ENCODE results near the gene SYNJ2.
A peak's percentile ranks its signal among the peaks of the same experiment; 100 is the strongest.

The SYNJ2 gene

GRCh38 chr6:157985378-157986155 lies 3.9 kb downstream of the SYNJ2 start:
- in situ Hi-C loops (cut with HindIII; ENCODE audit: low pct_unique_long_range_greater_than_20kb, low sequenced_read_pairs), result no loop called here
- TF ChIP-seq JUND (IDR thresholded peaks at IDR 0.05; ENCODE audit: low read depth), result no peak
- DNase-seq (ENCODE audit: low read depth in 1 of 2, low spot score in 1 of 2), result peak in 1 of 2 experiments; percentile 54

GRCh38 chr6:157987788-157988699 lies 6.4 kb downstream of the SYNJ2 start:
- TF ChIP-seq JUND (IDR thresholded peaks at IDR 0.05; ENCODE audit: low read depth), result no peak
- DNase-seq (ENCODE audit: low read depth in 1 of 2, low spot score in 1 of 2), result no peak
- in situ Hi-C loops (cut with HindIII; ENCODE audit: low pct_unique_long_range_greater_than_20kb, low sequenced_read_pairs), result no loop called here

GRCh38 chr6:157988700-157989063 lies 7.0 kb downstream of the SYNJ2 start:
- in situ Hi-C loops (cut with HindIII; ENCODE audit: low pct_unique_long_range_greater_than_20kb, low sequenced_read_pairs), result no loop called here
- TF ChIP-seq JUND (IDR thresholded peaks at IDR 0.05; ENCODE audit: low read depth), result no peak
- no peak for DNase-seq (ENCODE audit: low read depth in 1 of 2, low spot score in 1 of 2)

GRCh38 chr6:157989541-157990289 lies 8.1 kb downstream of the SYNJ2 start:
- TF ChIP-seq JUND (IDR thresholded peaks at IDR 0.05; ENCODE audit: low read depth), result no peak
- DNase-seq (ENCODE audit: low read depth in 1 of 2, low spot score in 1 of 2), result peak in 1 of 2 experiments; percentile 80
- in situ Hi-C loops (cut with HindIII; ENCODE audit: low pct_unique_long_range_greater_than_20kb, low sequenced_read_pairs), result no loop called here

GRCh38 chr6:157990321-157991066 lies 8.8 kb downstream of the SYNJ2 start:
- DNase-seq (ENCODE audit: low read depth in 1 of 2, low spot score in 1 of 2), result no peak
- in situ Hi-C loops (cut with HindIII; ENCODE audit: low pct_unique_long_range_greater_than_20kb, low sequenced_read_pairs), result no loop called here
- TF ChIP-seq JUND (IDR thresholded peaks at IDR 0.05; ENCODE audit: low read depth), result no peak

- no peak for TF ChIP-seq JUND (IDR thresholded peaks at IDR 0.05; ENCODE audit: low read depth)
- in situ Hi-C loops (cut with HindIII; ENCODE audit: low pct_unique_long_range_greater_than_20kb, low sequenced_read_pairs), result no loop called here
- DNase-seq (ENCODE audit: low read depth in 1 of 2, low spot score in 1 of 2), result peak in 1 of 2 experiments; percentile 64
These were observed 9.4 kb downstream of the SYNJ2 start for GRCh38 chr6:157991067-157991432.

- TF ChIP-seq JUND (IDR thresholded peaks at IDR 0.05; ENCODE audit: low read depth), result no peak
- in situ Hi-C loops (cut with HindIII; ENCODE audit: low pct_unique_long_range_greater_than_20kb, low sequenced_read_pairs), result no loop called here
- DNase-seq (ENCODE audit: low read depth in 1 of 2, low spot score in 1 of 2), result no peak
These were observed 11.4 kb downstream of the SYNJ2 start for GRCh38 chr6:157993076-157993475.

GRCh38 chr6:157994125-157994795 lies 12.6 kb downstream of the SYNJ2 start:
- in situ Hi-C loops (cut with HindIII; ENCODE audit: low pct_unique_long_range_greater_than_20kb, low sequenced_read_pairs), result no loop called here
- no peak for DNase-seq (ENCODE audit: low read depth in 1 of 2, low spot score in 1 of 2)
- TF ChIP-seq JUND (IDR thresholded peaks at IDR 0.05; ENCODE audit: low read depth), result no peak

GRCh38 chr6:157995458-157995857 lies 13.8 kb downstream of the SYNJ2 start:
- in situ Hi-C loops (cut with HindIII; ENCODE audit: low pct_unique_long_range_greater_than_20kb, low sequenced_read_pairs), result no loop called here
- no peak for DNase-seq (ENCODE audit: low read depth in 1 of 2, low spot score in 1 of 2)
- TF ChIP-seq JUND (IDR thresholded peaks at IDR 0.05; ENCODE audit: low read depth), result no peak

- in situ Hi-C loops (cut with HindIII; ENCODE audit: low pct_unique_long_range_greater_than_20kb, low sequenced_read_pairs), result no loop called here
- no peak for TF ChIP-seq JUND (IDR thresholded peaks at IDR 0.05; ENCODE audit: low read depth)
- no peak for DNase-seq (ENCODE audit: low read depth in 1 of 2, low spot score in 1 of 2)
These were observed 14.6 kb downstream of the SYNJ2 start for GRCh38 chr6:157996201-157996712.

- in situ Hi-C loops (cut with HindIII; ENCODE audit: low pct_unique_long_range_greater_than_20kb, low sequenced_read_pairs), result no loop called here
- TF ChIP-seq JUND (IDR thresholded peaks at IDR 0.05; ENCODE audit: low read depth), result no peak
- DNase-seq (ENCODE audit: low read depth in 1 of 2, low spot score in 1 of 2), result no peak
These were observed 15.4 kb downstream of the SYNJ2 start for GRCh38 chr6:157996918-157997702.
